GM19023 (cell line): ENCODE data around the gene CLCN4.

Experiments used
- ATAC-seq: cut with Tn5 transposase; IDR thresholded peaks from one replicate; pipeline ENCODE4 v1.9.1; 2021; ENCODE audit warnings: mild to moderate bottlenecking, moderate library complexity; ENCODE audit not compliant: unreplicated experiment

The CLCN4 gene

GRCh38 chrX:10156199-10157031, at the start of gene CLCN4:
Gene CLCN4, plus strand, starts transcription at chrX:10156975. Its CDS starts 28,058 bp downstream, at chrX:10185033.
- ATAC-seq: peak; percentile 47

GRCh38 chrX:10107483-10107882, 49.3 kb upstream of the CLCN4 start:
- no peak for ATAC-seq

- no peak for ATAC-seq
Measured at GRCh38 chrX:10108288-10108687, 48.5 kb upstream of the CLCN4 start.

- ATAC-seq: no peak
Measured at GRCh38 chrX:10109695-10110094, 47.1 kb upstream of the CLCN4 start.

GRCh38 chrX:10110316-10110935, 46.3 kb upstream of the CLCN4 start:
- ATAC-seq: no peak

- ATAC-seq: peak; percentile 46
Measured at GRCh38 chrX:10110984-10111363, 45.8 kb upstream of the CLCN4 start.

- peak; percentile 55 for ATAC-seq
Measured at GRCh38 chrX:10111364-10112148, 45.2 kb upstream of the CLCN4 start.

- ATAC-seq: no peak
Measured at GRCh38 chrX:10112510-10112909, 44.3 kb upstream of the CLCN4 start.

- ATAC-seq: no peak
Measured at GRCh38 chrX:10115082-10115481, 41.7 kb upstream of the CLCN4 start.

GRCh38 chrX:10117301-10117700, 39.5 kb upstream of the CLCN4 start:
- ATAC-seq: no peak

- no peak for ATAC-seq
Measured at GRCh38 chrX:10117864-10118377, 38.9 kb upstream of the CLCN4 start.

- ATAC-seq: no peak
Measured at GRCh38 chrX:10118530-10118929, 38.2 kb upstream of the CLCN4 start.

- peak; percentile 46 for ATAC-seq
Measured at GRCh38 chrX:10119399-10119990, 37.3 kb upstream of the CLCN4 start.

GRCh38 chrX:10120331-10120730, 36.4 kb upstream of the CLCN4 start:
- ATAC-seq: no peak

- ATAC-seq: no peak
Measured at GRCh38 chrX:10120828-10121227, 35.9 kb upstream of the CLCN4 start.

- peak; percentile 69 for ATAC-seq
Measured at GRCh38 chrX:10121787-10122186, 35.0 kb upstream of the CLCN4 start.

GRCh38 chrX:10124506-10125247, 32.1 kb upstream of the CLCN4 start:
- no peak for ATAC-seq

- ATAC-seq: no peak
Measured at GRCh38 chrX:10125248-10125615, 31.5 kb upstream of the CLCN4 start.

GRCh38 chrX:10126044-10126443, 30.7 kb upstream of the CLCN4 start:
- no peak for ATAC-seq

- no peak for ATAC-seq
Measured at GRCh38 chrX:10126834-10127233, 29.9 kb upstream of the CLCN4 start.
